ENCODE data around the gene CDH13.

CDH13 gene

GRCh38 chr16:82971126-82971525 lies 344.4 kb downstream of the CDH13 start:
- no peak for TF ChIP-seq POLR2AphosphoS5 (IDR thresholded peaks at IDR 0.05; ENCODE audit: borderline replicate concordance, low read depth, low read length)
- no peak for TF ChIP-seq EZH2 (IDR thresholded peaks at IDR 0.05)
- no peak for TF ChIP-seq FOXP2 (optimal IDR thresholded peaks at IDR 0.05; ENCODE audit: control extremely low read depth, extremely low read length, insufficient read depth)
- H3K4me3 ChIP-seq = no peak overlapping the region
- no peaks in the 10 kb centered on the region for H3K36me3 ChIP-seq (ENCODE audit: insufficient read depth, low read length)
- H3K27ac ChIP-seq = no peak overlapping the region
- no peaks in the 10 kb centered on the region for H3K9me3 ChIP-seq (ENCODE audit: low read depth, low read length)
- no peak overlapping the region for H3K9ac ChIP-seq (ENCODE audit: insufficient read length)
- no peak for DNase-seq (ENCODE audit: low read depth, low spot score)

- H3K9me3 ChIP-seq (ENCODE audit: low read depth, low read length) = no peaks in the 10 kb centered on the region
- no peak overlapping the region for H3K9ac ChIP-seq (ENCODE audit: insufficient read length)
- no peak for DNase-seq (ENCODE audit: low read depth, low spot score)
- no peak overlapping the region for H3K4me3 ChIP-seq
- no peaks in the 10 kb centered on the region for H3K36me3 ChIP-seq (ENCODE audit: insufficient read depth, low read length)
- TF ChIP-seq EZH2 (IDR thresholded peaks at IDR 0.05) (no peak), FOXP2 (optimal IDR thresholded peaks at IDR 0.05; ENCODE audit: control extremely low read depth, extremely low read length, insufficient read depth) (no peak), POLR2AphosphoS5 (IDR thresholded peaks at IDR 0.05; ENCODE audit: borderline replicate concordance, low read depth, low read length) (no peak)
- no peak overlapping the region for H3K27ac ChIP-seq
These were observed 345.7 kb downstream of the CDH13 start for GRCh38 chr16:82972331-82972919.

- DNase-seq (ENCODE audit: low read depth, low spot score) = no peak
- no peak for TF ChIP-seq POLR2AphosphoS5 (IDR thresholded peaks at IDR 0.05; ENCODE audit: borderline replicate concordance, low read depth, low read length)
- no peak for TF ChIP-seq EZH2 (IDR thresholded peaks at IDR 0.05)
- TF ChIP-seq FOXP2 (optimal IDR thresholded peaks at IDR 0.05; ENCODE audit: control extremely low read depth, extremely low read length, insufficient read depth) = no peak
- H3K9me3 ChIP-seq (ENCODE audit: low read depth, low read length) = no peaks in the 10 kb centered on the region
These were observed 352.8 kb downstream of the CDH13 start for GRCh38 chr16:82979406-82980111.

GRCh38 chr16:82980810-82981209 lies 354.0 kb downstream of the CDH13 start:
- H3K4me3 ChIP-seq = no peak overlapping the region
- DNase-seq (ENCODE audit: low read depth, low spot score) = no peak
- no peaks in the 10 kb centered on the region for H3K9me3 ChIP-seq (ENCODE audit: low read depth, low read length)
- no peak overlapping the region for H3K9ac ChIP-seq (ENCODE audit: insufficient read length)
- no peak overlapping the region for H3K27ac ChIP-seq
- TF ChIP-seq FOXP2 (optimal IDR thresholded peaks at IDR 0.05; ENCODE audit: control extremely low read depth, extremely low read length, insufficient read depth) = no peak
- no peak for TF ChIP-seq POLR2AphosphoS5 (IDR thresholded peaks at IDR 0.05; ENCODE audit: borderline replicate concordance, low read depth, low read length)
- TF ChIP-seq EZH2 (IDR thresholded peaks at IDR 0.05) = no peak
- H3K36me3 ChIP-seq (ENCODE audit: insufficient read depth, low read length) = no peaks in the 10 kb centered on the region

More at GRCh38 chr16:82979406-82980111, 352.8 kb downstream of the CDH13 start:
- no peak overlapping the region for H3K27ac ChIP-seq
- H3K36me3 ChIP-seq (ENCODE audit: insufficient read depth, low read length) = no peaks in the 10 kb centered on the region
- H3K4me3 ChIP-seq = no peak overlapping the region
- H3K9ac ChIP-seq (ENCODE audit: insufficient read length) = no peak overlapping the region

- no peak overlapping the region for H3K27ac ChIP-seq
- H3K9ac ChIP-seq (ENCODE audit: insufficient read length) = no peak overlapping the region
- no peaks in the 10 kb centered on the region for H3K36me3 ChIP-seq (ENCODE audit: insufficient read depth, low read length)
- H3K4me3 ChIP-seq = no peak overlapping the region
- H3K9me3 ChIP-seq (ENCODE audit: low read depth, low read length) = no peaks in the 10 kb centered on the region
- TF ChIP-seq FOXP2 (optimal IDR thresholded peaks at IDR 0.05; ENCODE audit: control extremely low read depth, extremely low read length, insufficient read depth) = no peak
- TF ChIP-seq POLR2AphosphoS5 (IDR thresholded peaks at IDR 0.05; ENCODE audit: borderline replicate concordance, low read depth, low read length) = no peak
- TF ChIP-seq EZH2 (IDR thresholded peaks at IDR 0.05) = no peak
- no peak for DNase-seq (ENCODE audit: low read depth, low spot score)
These were observed 361.0 kb downstream of the CDH13 start for GRCh38 chr16:82987767-82988166.

- Histone ChIP-seq H3K9ac (ENCODE audit: insufficient read length) (no peak overlapping the region), H3K36me3 (ENCODE audit: insufficient read depth, low read length) (no peaks in the 10 kb centered on the region), H3K9me3 (ENCODE audit: low read depth, low read length) (no peaks in the 10 kb centered on the region), H3K4me3 (no peak overlapping the region), H3K27ac (no peak overlapping the region)
- no peak for DNase-seq (ENCODE audit: low read depth, low spot score)
- TF ChIP-seq EZH2 (IDR thresholded peaks at IDR 0.05) = no peak
- TF ChIP-seq FOXP2 (optimal IDR thresholded peaks at IDR 0.05; ENCODE audit: control extremely low read depth, extremely low read length, insufficient read depth) = no peak
- no peak for TF ChIP-seq POLR2AphosphoS5 (IDR thresholded peaks at IDR 0.05; ENCODE audit: borderline replicate concordance, low read depth, low read length)
These were observed 363.4 kb downstream of the CDH13 start for GRCh38 chr16:82990155-82990554.

- H3K36me3 ChIP-seq (ENCODE audit: insufficient read depth, low read length) = no peaks in the 10 kb centered on the region
- DNase-seq (ENCODE audit: low read depth, low spot score) = no peak
- TF ChIP-seq FOXP2 (optimal IDR thresholded peaks at IDR 0.05; ENCODE audit: control extremely low read depth, extremely low read length, insufficient read depth) (no peak), POLR2AphosphoS5 (IDR thresholded peaks at IDR 0.05; ENCODE audit: borderline replicate concordance, low read depth, low read length) (no peak), EZH2 (IDR thresholded peaks at IDR 0.05) (no peak)
These were observed 364.6 kb downstream of the CDH13 start for GRCh38 chr16:82991410-82991809.

GRCh38 chr16:82991966-82992675 lies 365.4 kb downstream of the CDH13 start:
- Histone ChIP-seq H3K9me3 (ENCODE audit: low read depth, low read length) (no peaks in the 10 kb centered on the region), H3K36me3 (ENCODE audit: insufficient read depth, low read length) (no peaks in the 10 kb centered on the region), H3K4me3 (no peak overlapping the region), H3K9ac (ENCODE audit: insufficient read length) (no peak overlapping the region), H3K27ac (no peak overlapping the region)
- no peak for TF ChIP-seq EZH2 (IDR thresholded peaks at IDR 0.05)
- TF ChIP-seq POLR2AphosphoS5 (IDR thresholded peaks at IDR 0.05; ENCODE audit: borderline replicate concordance, low read depth, low read length) = no peak
- TF ChIP-seq FOXP2 (optimal IDR thresholded peaks at IDR 0.05; ENCODE audit: control extremely low read depth, extremely low read length, insufficient read depth) = no peak
- DNase-seq (ENCODE audit: low read depth, low spot score) = no peak

More at GRCh38 chr16:82991410-82991809, 364.6 kb downstream of the CDH13 start:
- H3K4me3 ChIP-seq = no peak overlapping the region
- no peak overlapping the region for H3K9ac ChIP-seq (ENCODE audit: insufficient read length)
- H3K27ac ChIP-seq = no peak overlapping the region
- H3K9me3 ChIP-seq (ENCODE audit: low read depth, low read length) = no peaks in the 10 kb centered on the region

Data from SK-N-MC (cell line).